LNCaP clone FGC (cell line): Measurements from ENCODE around the gene ASPSCR1.

Source experiments
- DNase-seq: peaks from one replicate; pipeline ENCODE4 v3.0.0-alpha.2; 2011; ENCODE audit warnings: low read depth
- H3K4me3 ChIP-seq: 2 replicates; pipeline ENCODE4 v1.5.1; 2011; ENCODE audit warnings: mild to moderate bottlenecking, low read depth, low read length, control low read depth
- TF ChIP-seq, protein P1 (sequence below): IDR thresholded peaks from 2 replicates; pipeline ENCODE4 v1.5.1; 2012; ENCODE audit warnings: mild to moderate bottlenecking; ENCODE audit not compliant: control insufficient read depth, insufficient read depth; ENCODE audit errors: extremely low read depth

ASPSCR1 gene

DNA sequence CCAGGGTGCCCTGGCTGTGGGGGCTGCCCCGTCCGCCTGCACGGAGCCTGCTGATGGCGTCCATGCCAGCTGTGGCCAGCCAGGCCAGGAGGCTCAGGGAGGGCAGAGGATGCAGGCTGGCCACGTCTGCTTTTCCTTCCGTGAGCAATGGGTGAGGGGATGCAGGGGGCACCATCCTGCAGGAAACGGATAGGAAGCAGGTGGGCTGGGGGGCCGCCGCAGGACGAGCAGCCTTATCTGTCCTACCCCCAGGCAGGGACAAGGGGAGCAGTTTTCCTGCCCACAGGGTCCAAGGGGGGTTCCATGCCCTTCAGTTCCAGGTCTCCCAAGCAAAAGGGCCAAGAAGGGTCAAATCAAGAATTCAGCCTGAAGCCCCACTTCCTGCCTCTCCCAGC is 81.4 kb downstream of the ASPSCR1 start:
- DNase-seq = no peak
- no peak overlapping the region for H3K4me3 ChIP-seq
- TF ChIP-seq, protein P1, sequence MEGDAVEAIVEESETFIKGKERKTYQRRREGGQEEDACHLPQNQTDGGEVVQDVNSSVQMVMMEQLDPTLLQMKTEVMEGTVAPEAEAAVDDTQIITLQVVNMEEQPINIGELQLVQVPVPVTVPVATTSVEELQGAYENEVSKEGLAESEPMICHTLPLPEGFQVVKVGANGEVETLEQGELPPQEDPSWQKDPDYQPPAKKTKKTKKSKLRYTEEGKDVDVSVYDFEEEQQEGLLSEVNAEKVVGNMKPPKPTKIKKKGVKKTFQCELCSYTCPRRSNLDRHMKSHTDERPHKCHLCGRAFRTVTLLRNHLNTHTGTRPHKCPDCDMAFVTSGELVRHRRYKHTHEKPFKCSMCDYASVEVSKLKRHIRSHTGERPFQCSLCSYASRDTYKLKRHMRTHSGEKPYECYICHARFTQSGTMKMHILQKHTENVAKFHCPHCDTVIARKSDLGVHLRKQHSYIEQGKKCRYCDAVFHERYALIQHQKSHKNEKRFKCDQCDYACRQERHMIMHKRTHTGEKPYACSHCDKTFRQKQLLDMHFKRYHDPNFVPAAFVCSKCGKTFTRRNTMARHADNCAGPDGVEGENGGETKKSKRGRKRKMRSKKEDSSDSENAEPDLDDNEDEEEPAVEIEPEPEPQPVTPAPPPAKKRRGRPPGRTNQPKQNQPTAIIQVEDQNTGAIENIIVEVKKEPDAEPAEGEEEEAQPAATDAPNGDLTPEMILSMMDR = no peak

DNA sequence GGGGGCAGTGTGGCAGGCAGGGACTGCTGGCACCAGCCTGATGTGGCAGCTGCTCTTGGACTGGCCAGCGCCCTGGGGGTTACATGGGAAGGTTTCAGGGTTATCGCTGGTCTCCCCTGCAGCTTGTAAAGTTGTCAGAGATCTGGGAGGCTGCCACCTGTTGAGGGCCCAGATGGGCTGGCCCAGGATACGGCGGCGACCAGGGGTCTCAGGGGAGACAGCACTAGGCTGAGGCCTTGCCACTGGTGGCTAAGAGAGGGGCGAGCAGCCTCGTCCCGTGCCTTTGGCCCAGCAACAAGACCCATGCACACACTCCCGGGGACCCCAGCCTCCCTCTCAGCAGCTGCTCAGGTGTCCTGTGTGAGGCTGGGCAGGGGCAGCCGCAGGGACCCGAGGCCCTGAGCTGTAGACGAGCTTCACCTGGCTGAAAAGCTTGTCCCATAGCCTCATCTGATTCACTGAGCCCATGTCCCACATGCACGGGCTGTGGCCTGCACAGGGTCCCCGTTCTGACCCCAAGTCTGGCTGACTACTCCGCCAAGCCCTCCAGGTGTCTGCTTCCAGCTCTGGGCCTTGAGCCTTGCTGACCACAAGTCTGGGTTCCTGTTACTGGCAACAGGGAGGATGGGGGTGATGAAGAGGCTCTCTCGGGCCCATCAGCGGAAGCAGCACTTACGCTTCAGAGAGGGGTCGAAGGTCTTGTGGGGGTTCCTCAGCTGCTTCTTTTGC is 82.0 kb downstream of the ASPSCR1 start:
- no peak overlapping the region for H3K4me3 ChIP-seq
- DNase-seq = no peak
- TF ChIP-seq, protein P1 = no peak

DNA sequence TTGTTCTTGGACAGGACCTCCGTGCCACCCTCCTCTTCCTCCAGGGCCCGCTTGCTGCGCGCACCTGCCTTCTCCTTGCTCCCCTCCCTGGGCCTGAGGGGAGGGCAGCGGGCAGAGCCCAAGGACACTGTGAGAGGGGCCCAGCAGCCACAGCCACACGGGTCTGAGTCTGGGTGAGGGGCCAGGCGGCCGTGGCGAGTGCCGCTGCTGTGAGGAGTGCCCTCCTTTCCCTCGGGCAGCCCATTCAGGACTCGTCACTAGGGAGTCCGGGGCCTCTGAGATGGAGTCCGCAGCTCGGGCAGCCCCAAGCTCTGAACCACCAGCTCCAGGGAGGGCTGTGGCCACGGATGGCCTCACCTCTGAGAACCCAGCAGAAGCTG is 82.6 kb downstream of the ASPSCR1 start:
- H3K4me3 ChIP-seq = no peak overlapping the region
- DNase-seq = no peak
- TF ChIP-seq, protein P1 = no peak

DNA sequence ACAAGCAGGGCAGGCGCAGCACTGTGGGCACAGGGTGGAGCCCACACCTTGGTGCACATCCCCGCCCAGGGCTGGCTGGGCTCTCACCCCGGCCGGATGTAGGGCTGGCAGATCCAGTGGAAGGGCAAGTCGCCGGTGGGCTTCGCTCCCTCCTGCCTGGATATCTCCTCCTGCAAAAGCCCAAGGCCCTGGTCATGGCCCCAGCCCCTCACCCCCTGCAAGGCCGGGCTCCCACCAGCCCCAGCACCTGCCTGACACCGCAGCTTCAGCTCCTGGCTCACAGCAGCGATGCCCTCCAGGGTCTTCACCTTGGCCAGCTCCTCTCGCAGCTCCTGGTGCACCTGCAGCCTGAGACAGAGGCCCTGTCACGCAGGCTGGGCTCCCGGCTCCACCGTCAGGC is 83.2 kb downstream of the ASPSCR1 start:
- TF ChIP-seq, protein P1 = no peak
- H3K4me3 ChIP-seq = no peak overlapping the region
- no peak for DNase-seq

DNA sequence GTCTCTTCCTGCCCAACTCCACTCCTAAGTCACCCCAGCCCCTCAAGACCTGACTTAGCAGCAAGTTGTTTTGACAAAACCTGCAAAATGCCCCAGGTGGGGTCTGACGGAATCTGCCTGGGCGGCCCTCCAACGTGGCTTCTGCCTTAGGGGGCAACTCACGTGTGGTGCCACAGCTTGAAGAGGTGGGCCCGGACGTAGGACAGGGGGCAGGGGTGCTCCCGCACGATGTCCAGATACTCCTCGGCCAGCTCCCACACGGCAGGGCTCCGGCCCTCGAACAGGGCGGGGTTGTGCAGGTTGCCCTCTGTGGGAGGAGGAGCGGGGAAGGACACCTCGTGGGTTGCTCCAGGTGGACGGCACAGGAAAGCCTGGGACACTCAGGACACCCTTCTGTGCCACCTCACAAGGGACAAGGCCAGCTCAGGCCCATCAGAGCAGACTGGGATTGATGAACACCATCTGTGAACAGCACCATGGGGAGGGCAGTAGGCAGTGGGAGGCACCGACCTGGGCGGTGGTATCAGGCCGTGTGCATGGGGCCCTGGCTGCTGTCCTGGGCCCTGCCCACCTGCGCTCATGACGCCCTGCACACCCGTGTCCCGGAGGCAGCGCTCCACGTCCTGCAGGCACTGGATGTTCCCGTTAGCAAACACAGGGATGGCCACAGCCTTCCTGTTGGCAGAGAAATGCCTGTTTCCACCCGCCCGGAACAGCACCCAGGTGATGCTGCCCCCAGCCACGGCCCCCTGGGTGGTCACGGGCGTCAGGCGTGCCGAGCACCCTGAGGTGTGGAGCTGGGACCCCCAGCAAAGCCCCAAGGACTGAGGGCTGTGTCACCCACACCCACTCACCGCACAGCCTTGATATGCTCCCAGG is 83.9 kb downstream of the ASPSCR1 start:
- no peak for DNase-seq
- no peak overlapping the region for H3K4me3 ChIP-seq
- TF ChIP-seq, protein P1 = no peak

DNA sequence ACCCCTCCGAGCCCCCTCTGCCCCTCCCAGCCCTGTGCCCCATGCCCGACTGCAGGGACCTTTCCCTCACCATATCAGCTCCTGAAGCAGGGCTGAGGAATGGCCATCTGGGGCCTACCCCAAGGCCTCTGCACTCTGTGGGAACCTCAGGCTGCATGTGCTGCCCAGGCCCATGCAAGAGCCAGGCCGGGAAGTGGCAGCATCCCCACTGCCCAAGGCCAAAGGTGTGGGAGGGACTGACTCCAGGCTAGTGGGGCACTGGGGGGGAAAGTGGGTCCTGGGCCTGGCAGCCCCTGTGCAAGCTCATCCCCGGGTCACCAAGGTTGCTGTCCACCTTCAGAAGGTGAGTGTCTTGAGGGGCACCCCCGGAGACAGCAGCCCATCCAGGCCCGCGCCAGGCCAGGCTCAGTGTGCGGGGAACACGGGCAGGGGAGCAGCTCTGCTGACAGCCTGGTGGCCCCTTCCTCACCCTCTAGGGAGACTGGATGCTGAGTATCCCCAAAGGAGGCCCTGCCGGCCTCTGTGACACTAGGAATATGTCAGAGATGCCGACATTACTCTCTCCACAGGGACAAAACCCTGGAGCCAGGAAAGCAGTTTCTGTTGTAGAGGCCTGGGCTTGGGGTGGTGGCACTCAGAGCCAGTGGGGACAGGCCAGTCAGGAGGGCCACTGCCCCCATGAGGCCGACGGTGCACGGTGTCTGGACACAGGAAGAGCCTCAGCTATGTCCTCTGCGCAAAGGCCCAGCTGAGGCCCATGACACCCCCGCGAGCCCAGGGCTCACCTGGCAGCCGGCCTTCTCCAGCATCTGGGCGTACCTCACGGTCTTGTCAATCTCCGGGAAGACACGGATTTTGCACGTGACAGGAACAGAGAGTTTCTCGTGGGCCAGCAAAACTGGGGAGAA is 84.9 kb downstream of the ASPSCR1 start:
- DNase-seq = no peak
- H3K4me3 ChIP-seq = no peak overlapping the region
- TF ChIP-seq, protein P1 = 0 out of 2 replicates have a peak, but pooled peaks have one; percentile 0
